ENCODE results near the gene OR2F1.
"Not testable (repeated sequence)": the region's sequence is repeated elsewhere in the genome, so short reads cannot be mapped to it uniquely, and the experiment has no call there.

OR2F1 gene

GRCh38 chr7:144010821-144011220, 56.2 kb downstream of the OR2F1 start:
- DNase-seq, result not testable (repeated sequence)

- DNase-seq, result no peak
These were observed 57.0 kb downstream of the OR2F1 start for GRCh38 chr7:144011458-144012230.

Data from CD4-positive, alpha-beta T cell treated with Interleukin-17A for 4 hours (primary cell).